H9 (cell line): ENCODE results near the gene RBM25. TPM values are rescaled to one million over a fixed set of nuclear protein-coding genes. Genes with fewer than 3 reads are reported as not detected.
A peak's percentile ranks its signal among the peaks of the same experiment; 100 is the strongest.
"Not testable (repeated sequence)": the region's sequence is repeated elsewhere in the genome, so short reads cannot be mapped to it uniquely, and the experiment has no call there.

Source experiments
- DNase-seq: peaks from one replicate; pipeline ENCODE4 v3.0.0-alpha.2; 2017
- H2AFZ ChIP-seq: one replicate; pipeline ENCODE4 v1.6.1; 2013; ENCODE audit warnings: mild to moderate bottlenecking, low read length, control low read depth, moderate library complexity
- H2AK5ac ChIP-seq: 2 replicates; pipeline ENCODE4 v1.6.1; 2013; ENCODE audit warnings: low read length, control low read depth, mixed read lengths; ENCODE audit not compliant: insufficient read length
- H2BK120ac ChIP-seq: one replicate; pipeline ENCODE4 v1.6.1; 2013; ENCODE audit warnings: low read depth, mild to moderate bottlenecking, low read length, control low read depth, inconsistent platforms; ENCODE audit not compliant: poor library complexity, severe bottlenecking
- H2BK12ac ChIP-seq: 2 replicates; pipeline ENCODE4 v1.6.1; 2013; ENCODE audit warnings: low read length, control low read depth, mixed read lengths, low read depth; ENCODE audit not compliant: insufficient read length
- H2BK15ac ChIP-seq: 2 replicates; pipeline ENCODE4 v1.6.1; 2013; ENCODE audit warnings: low read depth, low read length, control low read depth
- H2BK20ac ChIP-seq: one replicate; pipeline ENCODE4 v1.6.1; 2013; ENCODE audit warnings: low read depth, mild to moderate bottlenecking, low read length, control low read depth, inconsistent platforms; ENCODE audit not compliant: poor library complexity, severe bottlenecking
- H2BK5ac ChIP-seq: 2 replicates; pipeline ENCODE4 v1.6.1; 2013; ENCODE audit warnings: low read length, control low read depth, mixed read lengths; ENCODE audit not compliant: insufficient read length
- H3K14ac ChIP-seq: 2 replicates; pipeline ENCODE4 v1.6.1; 2013; ENCODE audit warnings: low read length, control low read depth; ENCODE audit not compliant: insufficient read depth
- H3K18ac ChIP-seq: 2 replicates; pipeline ENCODE4 v1.6.1; 2013; ENCODE audit warnings: low read depth, mild to moderate bottlenecking, mixed read lengths, low read length, control low read depth; ENCODE audit not compliant: insufficient read length
- H3K23ac ChIP-seq: 2 replicates; pipeline ENCODE4 v1.6.1; 2013; ENCODE audit warnings: low read length, control low read depth, mixed read lengths, low read depth; ENCODE audit not compliant: insufficient read length
- H3K23me2 ChIP-seq: 2 replicates; pipeline ENCODE4 v1.6.1; 2013; ENCODE audit warnings: low read depth, mild to moderate bottlenecking, mixed read lengths, low read length, control low read depth; ENCODE audit not compliant: insufficient read length, poor library complexity, severe bottlenecking
- H3K27ac ChIP-seq: 2 replicates; pipeline ENCODE4 v1.5.1; 2013; ENCODE audit warnings: low read length, control low read depth, mixed read lengths, low read depth; ENCODE audit not compliant: insufficient read length
- H3K27me3 ChIP-seq: 2 replicates; pipeline ENCODE4 v1.6.1; 2013; ENCODE audit warnings: low read length, control low read depth, inconsistent platforms; ENCODE audit not compliant: insufficient read depth
- H3K4ac ChIP-seq: 2 replicates; pipeline ENCODE4 v1.6.1; 2013; ENCODE audit warnings: low read depth, mild to moderate bottlenecking, control low read depth, inconsistent platforms, low read length, moderate library complexity
- H3K4me1 ChIP-seq: 2 replicates; pipeline ENCODE4 v1.6.1; 2013; ENCODE audit warnings: low read length, control low read depth, inconsistent platforms; ENCODE audit not compliant: insufficient read depth
- H3K4me2 ChIP-seq: 2 replicates; pipeline ENCODE4 v1.6.1; 2013; ENCODE audit warnings: low read length, control low read depth, mixed read lengths; ENCODE audit not compliant: insufficient read length, insufficient read depth
- H3K56ac ChIP-seq: 2 replicates; pipeline ENCODE4 v1.6.1; 2013; ENCODE audit warnings: low read depth, mild to moderate bottlenecking, mixed read lengths, low read length, control low read depth; ENCODE audit not compliant: insufficient read length
- H3K79me1 ChIP-seq: 2 replicates; pipeline ENCODE4 v1.6.1; 2013; ENCODE audit warnings: low read depth, mild to moderate bottlenecking, moderate library complexity, low read length, control low read depth, inconsistent platforms; ENCODE audit not compliant: insufficient read depth, poor library complexity, severe bottlenecking
- H3K79me2 ChIP-seq: 2 replicates; pipeline ENCODE4 v1.6.1; 2013; ENCODE audit warnings: low read length, control low read depth, inconsistent platforms; ENCODE audit not compliant: insufficient read depth
- H3K9ac ChIP-seq: 2 replicates; pipeline ENCODE4 v1.6.1; 2013; ENCODE audit warnings: low read length, control low read depth, mixed read lengths; ENCODE audit not compliant: insufficient read length; ENCODE audit errors: extremely low read depth
- H3K9me3 ChIP-seq: one replicate; pipeline ENCODE4 v1.6.1; 2013; ENCODE audit warnings: low read depth, low read length, inconsistent platforms; ENCODE audit not compliant: control insufficient read depth
- H3T11ph ChIP-seq: one replicate; pipeline ENCODE4 v1.6.1; 2013; ENCODE audit warnings: mild to moderate bottlenecking, low read length, control low read depth, inconsistent platforms
- H4K20me1 ChIP-seq: one replicate; pipeline ENCODE4 v1.6.1; 2013; ENCODE audit not compliant: control insufficient read depth, insufficient read length, insufficient read depth
- H4K5ac ChIP-seq: 2 replicates; pipeline ENCODE4 v1.6.1; 2013; ENCODE audit warnings: low read depth, mild to moderate bottlenecking, mixed read lengths, low read length, control low read depth; ENCODE audit not compliant: insufficient read length
- H4K8ac ChIP-seq: replicated peaks from 2 replicates; pipeline ENCODE4 v1.6.1; 2013; ENCODE audit warnings: low read length, control low read depth, mixed read lengths, low read depth; ENCODE audit not compliant: insufficient read length
- H4K91ac ChIP-seq: 2 replicates; pipeline ENCODE4 v1.6.1; 2013; ENCODE audit warnings: low read depth, mild to moderate bottlenecking, moderate library complexity, mixed read lengths, low read length, control low read depth; ENCODE audit not compliant: insufficient read length
- H3K27ac Mint-ChIP-seq, 3 experiments: 2 replicates in 2 of 3; 3 replicates in 1 of 3; pipeline ENCODE4 v1.8.0; 2020 to 2021; ENCODE audit warnings: mixed read lengths in 3 of 3, mild to moderate bottlenecking in 1 of 3, moderate library complexity in 1 of 3
- H3K27me3 Mint-ChIP-seq: 2 replicates; pipeline ENCODE4 v1.8.0; 2021; ENCODE audit warnings: low read depth, mild to moderate bottlenecking, moderate library complexity, mixed read lengths
- H3K36me3 Mint-ChIP-seq, 3 experiments: 2 replicates in 2 of 3; 3 replicates in 1 of 3; pipeline ENCODE4 v1.8.0; 2020 to 2021; ENCODE audit warnings: low read depth in 3 of 3, mixed read lengths in 3 of 3; ENCODE audit not compliant: insufficient read depth in 1 of 3
- H3K4me1 Mint-ChIP-seq, 2 experiments: 2 replicates each; pipeline ENCODE4 v1.8.0; 2020; ENCODE audit warnings: mixed read lengths in 2 of 2
- H3K4me3 Mint-ChIP-seq, 2 experiments: 2 replicates in 1 of 2; 3 replicates in 1 of 2; pipeline ENCODE4 v1.8.0; 2020 to 2021; ENCODE audit warnings: mild to moderate bottlenecking in 2 of 2, mixed read lengths in 2 of 2, moderate library complexity in 1 of 2
- H3K9me3 Mint-ChIP-seq, 2 experiments: 2 replicates in 1 of 2; 3 replicates in 1 of 2; pipeline ENCODE4 v1.8.0; 2020; ENCODE audit warnings: mild to moderate bottlenecking in 2 of 2, mixed read lengths in 2 of 2, moderate library complexity in 1 of 2
- WGBS: extraction: QIAGEN DNeasy Blood & Tissue Kit; methylation state at CpG from one replicate; pipeline ENCODE4 v1.1.7; 2013; ENCODE audit warnings: missing lambda C conversion rate, low lambda C conversion rate, mixed read lengths; ENCODE audit not compliant: insufficient read length; ENCODE audit errors: extremely low coverage; 5-methylcytosine and 5-hydroxymethylcytosine counted together
- long read RNA-seq: library from polyadenylated mRNA; unstranded; transcript quantifications from one replicate; pipeline ENCODE4 v2.0.0, GENCODE V29; 2020
- total RNA-seq: library from RNA; stranded (reverse); gene quantifications from 2 replicates; pipeline ENCODE4 v1.2.1, GENCODE V29; 2021
- TF ChIP-seq, protein P1 (sequence below): fragments of 200-600 bp; sonication (generic); conservative IDR thresholded peaks from 3 replicates; pipeline ENCODE4 v1.8.0; 2021; ENCODE audit warnings: antibody characterized with exemption, mild to moderate bottlenecking

RBM25 gene
- 133 and 138 TPM in 2 replicates for total RNA-seq
- long read RNA-seq, transcript RBM25-203 (9 exons, 2,470 nt): major isoform, 77 of 249 reads
- long read RNA-seq, partial matches to known transcripts: 154 of 249 reads
- long read RNA-seq, other reads (novel, unspliced or antisense): 18 of 249 reads

GRCh38 chr14:73058224-73058921, at the start of gene RBM25:
RBM25 (plus strand) TSS chr14:73058534; CDS start chr14:73071642, 13,108 bp downstream.
- H3K4me1 ChIP-seq: no peaks in the 10 kb centered on the region
- no peak within 1 kb of the TSS for H2AK5ac ChIP-seq
- no peak within 1 kb of the TSS for H2BK12ac ChIP-seq
- H3K23ac ChIP-seq: no peak within 1 kb of the TSS
- H3K9me3 ChIP-seq: no peaks in the 10 kb centered on the region
- peaks cover 42% of the 10 kb centered on the region for H3K79me2 ChIP-seq
- no peak within 1 kb of the TSS for H2BK120ac ChIP-seq
- peak; percentile 97 for DNase-seq
- peak within 1 kb of the TSS; percentile 99 for H3K14ac ChIP-seq
- peak within 1 kb of the TSS; percentile 92 for H2BK5ac ChIP-seq
- peak within 1 kb of the TSS; percentile 97 for H3K18ac ChIP-seq
- Mint-ChIP-seq H3K9me3 (no peaks in the 10 kb centered on the region; a peak in 1 of 5 replicates), H3K27me3 (no peaks in the 10 kb centered on the region; the same call in 1 of the 2 replicates), H3K36me3 (peaks cover 4 to 37% (median 26%) of the 10 kb centered on the region in 3 experiments; a peak in 6 of 7 replicates), H3K4me3 (no peak within 1 kb of the TSS), H3K27ac (peak within 1 kb of the TSS in 1 of 3 experiments; percentile 77; a peak in 3 of 7 replicates), H3K4me1 (peaks cover 32 to 36% of the 10 kb centered on the region in 2 experiments)
- H3K27ac ChIP-seq: peak within 1 kb of the TSS; percentile 92
- no peaks in the 10 kb centered on the region for H4K20me1 ChIP-seq
- no peak within 1 kb of the TSS for H2AFZ ChIP-seq
- H3K4me2 ChIP-seq: peak within 1 kb of the TSS; percentile 81
- H3K27me3 ChIP-seq: no peaks in the 10 kb centered on the region
- H4K5ac ChIP-seq: peak within 1 kb of the TSS; percentile 60
- peaks cover 2% of the 10 kb centered on the region for H3K79me1 ChIP-seq
- H3T11ph ChIP-seq: no peak within 1 kb of the TSS
- H3K56ac ChIP-seq: no peak within 1 kb of the TSS
- TF ChIP-seq, protein P1, sequence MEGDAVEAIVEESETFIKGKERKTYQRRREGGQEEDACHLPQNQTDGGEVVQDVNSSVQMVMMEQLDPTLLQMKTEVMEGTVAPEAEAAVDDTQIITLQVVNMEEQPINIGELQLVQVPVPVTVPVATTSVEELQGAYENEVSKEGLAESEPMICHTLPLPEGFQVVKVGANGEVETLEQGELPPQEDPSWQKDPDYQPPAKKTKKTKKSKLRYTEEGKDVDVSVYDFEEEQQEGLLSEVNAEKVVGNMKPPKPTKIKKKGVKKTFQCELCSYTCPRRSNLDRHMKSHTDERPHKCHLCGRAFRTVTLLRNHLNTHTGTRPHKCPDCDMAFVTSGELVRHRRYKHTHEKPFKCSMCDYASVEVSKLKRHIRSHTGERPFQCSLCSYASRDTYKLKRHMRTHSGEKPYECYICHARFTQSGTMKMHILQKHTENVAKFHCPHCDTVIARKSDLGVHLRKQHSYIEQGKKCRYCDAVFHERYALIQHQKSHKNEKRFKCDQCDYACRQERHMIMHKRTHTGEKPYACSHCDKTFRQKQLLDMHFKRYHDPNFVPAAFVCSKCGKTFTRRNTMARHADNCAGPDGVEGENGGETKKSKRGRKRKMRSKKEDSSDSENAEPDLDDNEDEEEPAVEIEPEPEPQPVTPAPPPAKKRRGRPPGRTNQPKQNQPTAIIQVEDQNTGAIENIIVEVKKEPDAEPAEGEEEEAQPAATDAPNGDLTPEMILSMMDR: no peak
- H3K9ac ChIP-seq: peak within 1 kb of the TSS; percentile 99
- no peak within 1 kb of the TSS; the same call in 1 of the 2 replicates for H3K4ac ChIP-seq
- no peak within 1 kb of the TSS for H4K8ac ChIP-seq
- H2BK20ac ChIP-seq: no peak within 1 kb of the TSS
- no peak within 1 kb of the TSS for H4K91ac ChIP-seq
- WGBS: no CpG with 5 or more reads among the region's 57 CpGs
- no peaks in the 10 kb centered on the region for H3K23me2 ChIP-seq
- H2BK15ac ChIP-seq: no peak within 1 kb of the TSS

- H3K23me2 ChIP-seq, H3K18ac ChIP-seq, H3K9me3 ChIP-seq, H3K4me3 Mint-ChIP-seq, H2BK120ac ChIP-seq, H3K23ac ChIP-seq, H2AK5ac ChIP-seq, H3K79me1 ChIP-seq, H3K9me3 Mint-ChIP-seq, H2BK20ac ChIP-seq, DNase-seq, H3K79me2 ChIP-seq, H3K27me3 Mint-ChIP-seq, H3K4me2 ChIP-seq, H4K20me1 ChIP-seq, H3K27ac Mint-ChIP-seq, H2BK5ac ChIP-seq, H4K91ac ChIP-seq, H3K4me1 Mint-ChIP-seq, H3T11ph ChIP-seq, H3K27me3 ChIP-seq, H3K9ac ChIP-seq, H3K4me1 ChIP-seq, H3K27ac ChIP-seq, H3K4ac ChIP-seq, H3K36me3 Mint-ChIP-seq, H4K5ac ChIP-seq, H2AFZ ChIP-seq, H3K14ac ChIP-seq, H2BK15ac ChIP-seq, H4K8ac ChIP-seq, H2BK12ac ChIP-seq, H3K56ac ChIP-seq: not testable (repeated sequence)
- no CpG with 5 or more reads among the region's 7 CpGs for WGBS
Measured at GRCh38 chr14:73011189-73011588, 47.1 kb upstream of the RBM25 start.
